Measurements from ENCODE around the gene HOXA9. TPM values are rescaled to one million over a fixed set of nuclear protein-coding genes. Genes with fewer than 3 reads are reported as not detected.

HOXA9 gene
- total RNA-seq, 1 donor from 2014 or later = 14.5 TPM

- no peaks in the 10 kb centered on the region for H3K27me3 Mint-ChIP-seq (ENCODE audit: low read depth)
- H3K4me1 Mint-ChIP-seq = peaks cover 84% of the 10 kb centered on the region
- H3K27ac Mint-ChIP-seq = peak within 1 kb of the TSS; percentile 100
- no peak for TF ChIP-seq CTCF (IDR thresholded peaks at IDR 0.05; ENCODE audit: unreplicated experiment)
- peak within 1 kb of the TSS; percentile 88 for H3K4me3 Mint-ChIP-seq
- H3K36me3 Mint-ChIP-seq = peaks cover 14% of the 10 kb centered on the region
- peak; percentile 94 for DNase-seq (ENCODE audit: low spot score in 2 of 2, unreplicated experiment in 2 of 2)
- H3K9me3 Mint-ChIP-seq = no peaks in the 10 kb centered on the region
These were observed 34.6 kb downstream of the HOXA9 start, which contains the start of gene HOXA4 for GRCh38 chr7:27130540-27131389. Gene HOXA4, minus strand, starts transcription at chr7:27130757. Its CDS starts 24 bp downstream, at chr7:27130733.

DNA sequence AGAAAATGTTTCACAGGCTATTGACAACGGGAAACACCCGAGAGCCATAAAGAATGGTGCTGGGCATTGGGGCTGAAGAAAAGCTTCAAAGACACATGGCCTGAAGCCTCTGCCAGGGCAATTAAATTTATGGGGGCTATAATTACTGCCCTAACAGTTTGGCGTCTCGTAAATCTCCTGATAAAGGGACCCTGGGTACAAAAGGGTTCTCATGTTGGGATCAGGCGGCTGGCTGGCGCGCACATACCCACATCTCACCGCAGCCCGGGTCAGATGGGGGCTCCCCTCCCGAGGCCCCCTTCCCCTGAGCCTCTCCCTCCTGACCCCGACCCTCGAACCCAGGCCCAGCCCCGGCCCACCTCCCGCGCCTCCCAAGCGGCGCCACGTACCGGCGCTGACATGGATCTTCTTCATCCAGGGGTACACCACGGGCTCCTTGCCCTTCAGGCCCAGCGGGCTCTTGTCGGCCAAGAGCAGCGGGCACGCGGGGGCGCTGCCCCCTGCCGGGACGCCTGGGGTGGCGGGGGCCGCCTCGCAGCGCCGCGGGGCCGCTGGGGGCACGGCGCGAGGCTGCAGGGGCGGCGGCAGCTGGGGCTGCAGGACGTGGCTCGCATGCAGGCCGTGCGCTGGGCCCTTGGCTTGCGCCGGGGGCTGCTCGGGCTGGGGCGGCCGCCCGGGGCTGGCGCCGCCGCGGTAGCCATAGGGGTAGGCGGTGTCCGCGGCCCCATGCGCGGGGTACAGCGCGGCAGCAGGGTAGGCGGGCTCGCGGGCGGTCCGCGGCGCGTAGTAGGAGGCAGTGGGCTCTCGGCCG lies 35.4 kb downstream of the HOXA9 start:
- TF ChIP-seq CTCF (IDR thresholded peaks at IDR 0.05; ENCODE audit: unreplicated experiment) = no peak
- Mint-ChIP-seq H3K27ac (peak overlapping the region; percentile 100), H3K4me3 (peak overlapping the region; percentile 88), H3K4me1 (peaks cover 84% of the 10 kb centered on the region), H3K36me3 (peaks cover 14% of the 10 kb centered on the region), H3K9me3 (no peaks in the 10 kb centered on the region), H3K27me3 (ENCODE audit: low read depth) (no peaks in the 10 kb centered on the region)
- peak in 1 of 2 experiments; percentile 64 for DNase-seq (ENCODE audit: low spot score in 2 of 2, unreplicated experiment in 2 of 2)

DNA sequence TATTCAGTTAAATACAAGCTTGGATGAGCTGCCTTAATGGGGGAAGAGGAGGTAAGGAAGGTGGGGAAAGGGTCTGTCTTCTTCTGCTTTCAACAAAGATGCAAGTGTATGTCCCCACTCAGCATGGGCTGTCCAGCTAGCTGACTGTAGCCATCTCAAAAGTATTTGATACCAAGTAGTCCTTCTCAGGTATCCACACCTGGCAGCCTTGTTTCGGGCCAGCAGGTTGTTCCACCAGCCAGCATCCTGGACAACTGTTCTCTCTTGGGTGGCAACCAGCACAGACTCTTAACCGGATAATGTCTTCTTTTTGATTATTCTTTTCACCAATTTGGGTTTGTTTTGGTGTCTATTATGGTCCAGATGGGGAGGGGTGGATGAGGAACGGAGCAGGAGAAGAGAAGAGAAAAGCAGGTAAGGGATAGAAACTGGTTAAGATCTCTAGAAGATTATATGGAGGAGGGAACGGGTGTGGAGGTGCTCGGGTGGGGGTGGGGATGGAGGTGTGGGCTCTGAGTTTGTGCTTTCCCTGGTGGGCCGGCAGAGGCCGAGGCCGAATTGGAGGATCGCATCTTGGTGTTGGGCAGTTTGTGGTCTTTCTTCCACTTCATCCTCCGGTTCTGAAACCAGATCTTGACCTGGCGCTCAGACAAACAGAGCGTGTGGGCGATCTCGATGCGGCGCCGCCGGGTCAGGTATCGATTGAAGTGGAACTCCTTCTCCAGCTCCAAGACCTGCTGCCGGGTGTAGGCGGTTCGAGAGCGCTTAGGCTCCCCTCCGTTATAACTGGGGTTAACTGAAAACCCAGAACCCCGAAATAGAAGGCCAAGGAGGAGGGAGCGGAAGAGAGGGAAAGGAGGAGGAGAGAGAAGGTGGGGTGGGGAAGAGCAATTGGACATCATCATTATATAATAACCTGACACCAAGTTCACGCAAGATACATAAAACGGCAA lies 36.3 kb downstream of the HOXA9 start:
- peaks cover 84% of the 10 kb centered on the region for H3K4me1 Mint-ChIP-seq
- peak overlapping the region; percentile 88 for H3K4me3 Mint-ChIP-seq
- DNase-seq (ENCODE audit: low spot score in 2 of 2, unreplicated experiment in 2 of 2) = peak in 1 of 2 experiments; percentile 49
- TF ChIP-seq CTCF (IDR thresholded peaks at IDR 0.05; ENCODE audit: unreplicated experiment) = no peak
- peaks cover 21% of the 10 kb centered on the region for H3K36me3 Mint-ChIP-seq
- peak overlapping the region; percentile 100 for H3K27ac Mint-ChIP-seq
- H3K27me3 Mint-ChIP-seq (ENCODE audit: low read depth) = no peaks in the 10 kb centered on the region
- H3K9me3 Mint-ChIP-seq = no peaks in the 10 kb centered on the region

DNA sequence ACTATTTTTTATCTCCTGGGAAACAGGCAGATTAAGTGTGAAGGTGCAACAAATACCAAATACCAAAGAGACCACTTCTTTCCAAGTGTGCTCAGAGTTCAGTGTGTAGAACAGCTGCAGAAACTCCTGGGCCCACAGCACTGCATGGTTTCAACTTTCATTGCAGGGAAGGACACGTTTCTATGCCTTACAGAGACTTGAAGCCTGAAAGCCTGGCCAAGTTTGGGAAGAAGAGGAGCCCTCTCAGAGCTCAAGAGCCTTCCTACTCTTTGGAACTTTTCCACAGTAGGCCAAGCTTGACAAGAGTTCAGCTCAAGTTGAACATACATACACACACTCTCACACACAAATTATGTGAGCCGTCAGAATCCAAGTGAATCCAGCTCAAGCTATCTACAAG lies 37.3 kb downstream of the HOXA9 start:
- Mint-ChIP-seq H3K4me3 (peak overlapping the region; percentile 88), H3K4me1 (peaks cover 84% of the 10 kb centered on the region)

More for the DNA sequence above, 37.3 kb downstream of the HOXA9 start:
- H3K27ac Mint-ChIP-seq = peak overlapping the region; percentile 100
- TF ChIP-seq CTCF (IDR thresholded peaks at IDR 0.05; ENCODE audit: unreplicated experiment) = no peak
- no peaks in the 10 kb centered on the region for H3K9me3 Mint-ChIP-seq
- H3K36me3 Mint-ChIP-seq = peaks cover 24% of the 10 kb centered on the region
- no peaks in the 10 kb centered on the region for H3K27me3 Mint-ChIP-seq (ENCODE audit: low read depth)
- DNase-seq (ENCODE audit: low spot score in 2 of 2, unreplicated experiment in 2 of 2) = no peak
